IMR-90 (cell line): ENCODE measurements around the gene MYH10. TPM values are rescaled to one million over a fixed set of nuclear protein-coding genes. Genes with fewer than 3 reads are reported as not detected.
A peak's percentile ranks its signal among the peaks of the same experiment; 100 is the strongest.

Experiments used
- ATAC-seq: fragments of 200-7000 bp; cut with Tn5 transposase; 2 replicates; pipeline ENCODE4 v1.9.1; 2020; ENCODE audit warnings: low read depth, mild to moderate bottlenecking, moderate library complexity
- BruUV-seq: library from RNA; stranded (reverse); fragments of 400-500 nt; replicated peaks from 2 replicates; lab custom pipeline; 2021; lab: Mats Ljungman, UMichigan
- CTCF ChIA-PET: fragments of 300-600 bp; formaldehyde crosslinking; extraction: SDS; loops from one replicate; lab custom pipeline; 2021; ENCODE audit warnings: antibody characterized with exemption; lab: Yijun Ruan, JAX
- POLR2A ChIA-PET: fragments of 300-600 bp; sonication (Branson Sonifier 250); formaldehyde crosslinking; loops from one replicate; lab custom pipeline; 2022; ENCODE audit warnings: antibody characterized with exemption; ENCODE audit not compliant: unreplicated experiment; lab: Charles Lee
- DNase-seq: peaks from one replicate; pipeline ENCODE4 v3.0.0; 2013
- H2AFZ ChIP-seq: replicated peaks from 2 replicates; pipeline ENCODE3; 2013; ENCODE audit warnings: low read length, mild to moderate bottlenecking; ENCODE audit not compliant: poor library complexity
- H2AK5ac ChIP-seq: 2 replicates; pipeline ENCODE4 v1.6.1; 2013; ENCODE audit warnings: low read depth, low read length, inconsistent platforms
- H2AK9ac ChIP-seq: replicated peaks from 2 replicates; pipeline ENCODE3; 2013; ENCODE audit warnings: mild to moderate bottlenecking, low read depth, low read length, moderate library complexity; ENCODE audit not compliant: poor library complexity
- H2BK120ac ChIP-seq: 2 replicates; pipeline ENCODE4 v1.6.1; 2013; ENCODE audit warnings: low read depth, low read length, inconsistent platforms
- H2BK15ac ChIP-seq: 3 replicates; pipeline ENCODE4 v1.6.1; 2013; ENCODE audit warnings: low read depth, low read length, inconsistent platforms
- H2BK20ac ChIP-seq: 2 replicates; pipeline ENCODE4 v1.6.1; 2013; ENCODE audit warnings: low read depth, mild to moderate bottlenecking, inconsistent platforms, low read length, moderate library complexity
- H2BK5ac ChIP-seq: 2 replicates; pipeline ENCODE4 v1.6.1; 2013; ENCODE audit warnings: mild to moderate bottlenecking, low read depth, low read length, inconsistent platforms; ENCODE audit not compliant: poor library complexity, severe bottlenecking
- H3K14ac ChIP-seq: replicated peaks from 2 replicates; pipeline ENCODE4 v1.6.1; 2013; ENCODE audit warnings: low read depth, low read length, inconsistent platforms
- H3K18ac ChIP-seq: 2 replicates; pipeline ENCODE4 v1.6.1; 2013; ENCODE audit warnings: low read depth, low read length, control low read depth
- H3K23ac ChIP-seq: 2 replicates; pipeline ENCODE4 v1.6.1; 2013; ENCODE audit warnings: low read depth, low read length, inconsistent platforms
- H3K27ac ChIP-seq: 2 replicates; pipeline ENCODE4 v1.5.1; 2013; ENCODE audit warnings: mild to moderate bottlenecking, control low read depth, low read length; ENCODE audit not compliant: insufficient read depth
- H3K27me3 ChIP-seq: 2 replicates; pipeline ENCODE4 v1.6.1; 2013; ENCODE audit warnings: low read length; ENCODE audit not compliant: control insufficient read depth, insufficient read depth
- H3K36me3 ChIP-seq: 2 replicates; pipeline ENCODE4 v1.6.1; 2013; ENCODE audit warnings: low read length, mixed read lengths; ENCODE audit not compliant: control insufficient read depth, insufficient read depth
- H3K4ac ChIP-seq: 2 replicates; pipeline ENCODE4 v1.6.1; 2013; ENCODE audit warnings: low read depth, low read length, inconsistent platforms
- H3K4me1 ChIP-seq: 2 replicates; pipeline ENCODE4 v1.6.1; 2013; ENCODE audit warnings: low read length, mixed read lengths; ENCODE audit not compliant: control insufficient read depth, insufficient read depth
- H3K4me2 ChIP-seq: 2 replicates; pipeline ENCODE4 v1.6.1; 2013; ENCODE audit warnings: low read depth, mild to moderate bottlenecking, control low read depth, low read length, moderate library complexity
- H3K4me3 ChIP-seq: 2 replicates; pipeline ENCODE4 v1.5.1; 2013; ENCODE audit warnings: low read depth, mild to moderate bottlenecking, control low read depth, low read length, moderate library complexity; ENCODE audit not compliant: insufficient read depth
- H3K56ac ChIP-seq: 2 replicates; pipeline ENCODE4 v1.6.1; 2013; ENCODE audit warnings: low read length, inconsistent platforms; ENCODE audit not compliant: insufficient read depth; ENCODE audit errors: extremely low read depth
- H3K79me1 ChIP-seq, 2 experiments: 2 replicates each; pipeline ENCODE4 v1.6.1; 2013; ENCODE audit warnings: low read length in 2 of 2, inconsistent platforms in 1 of 2, low read depth in 1 of 2
- H3K9ac ChIP-seq: 2 replicates; pipeline ENCODE4 v1.6.1; 2013; ENCODE audit warnings: low read depth, low read length, control low read depth
- H3K9me1 ChIP-seq: 2 replicates; pipeline ENCODE4 v1.6.1; 2013; ENCODE audit warnings: low read length, inconsistent platforms; ENCODE audit not compliant: insufficient read depth
- H3K9me3 ChIP-seq: 2 replicates; pipeline ENCODE4 v1.6.1; 2013; ENCODE audit warnings: low read length; ENCODE audit not compliant: control insufficient read depth, insufficient read depth
- H4K20me1 ChIP-seq: 2 replicates; pipeline ENCODE4 v1.6.1; 2013; ENCODE audit warnings: low read length, inconsistent platforms; ENCODE audit not compliant: insufficient read depth
- H4K5ac ChIP-seq: 2 replicates; pipeline ENCODE4 v1.6.1; 2013; ENCODE audit warnings: mild to moderate bottlenecking, low read depth, low read length, control low read depth
- H4K8ac ChIP-seq, 2 experiments: 2 replicates each; pipeline ENCODE4 v1.6.1; 2013; ENCODE audit warnings: low read depth in 2 of 2, low read length in 2 of 2, control low read depth in 1 of 2, inconsistent platforms in 1 of 2
- H4K91ac ChIP-seq: 2 replicates; pipeline ENCODE4 v1.6.1; 2013; ENCODE audit warnings: low read depth, low read length, inconsistent platforms; ENCODE audit not compliant: insufficient read depth
- CEBPB ChIP-seq: IDR thresholded peaks from 2 replicates; pipeline ENCODE4 v1.6.1; 2012; ENCODE audit warnings: low read depth, low read length, improper control_type of control experiment
- CHD1 ChIP-seq: IDR thresholded peaks from 2 replicates; pipeline ENCODE4 v1.6.1; 2012; ENCODE audit warnings: low read depth, low read length, improper control_type of control experiment
- MAFK ChIP-seq: IDR thresholded peaks from 2 replicates; pipeline ENCODE4 v1.6.1; 2012; ENCODE audit warnings: low read depth, low read length, improper control_type of control experiment
- MXI1 ChIP-seq: IDR thresholded peaks from 2 replicates; pipeline ENCODE4 v1.6.1; 2012; ENCODE audit warnings: low read depth, mild to moderate bottlenecking, low read length, moderate library complexity, borderline replicate concordance
- RAD21 ChIP-seq: IDR thresholded peaks from 2 replicates; pipeline ENCODE4 v1.6.1; 2012; ENCODE audit warnings: low read length, improper control_type of control experiment
- RCOR1 ChIP-seq: IDR thresholded peaks from 2 replicates; pipeline ENCODE4 v1.6.1; 2012; ENCODE audit warnings: mild to moderate bottlenecking, low read length, improper control_type of control experiment; ENCODE audit not compliant: insufficient replicate concordance
- RFX5 ChIP-seq: IDR thresholded peaks from 2 replicates; pipeline ENCODE4 v1.8.0; 2012; ENCODE audit warnings: low read depth, mild to moderate bottlenecking, low read length, moderate library complexity
- WGBS, 2 experiments: methylation state at CpG; one replicate each; pipeline versions ENCODE4 v1.1.5 to v1.1.7; 2013; ENCODE audit warnings: missing lambda C conversion rate in 2 of 2; ENCODE audit not compliant: insufficient read length in 1 of 2; ENCODE audit errors: extremely low coverage in 2 of 2; 5-methylcytosine and 5-hydroxymethylcytosine counted together
- dilution Hi-C: fragments of 300-500 bp; cut with HindIII; formaldehyde crosslinking; loops from one replicate; pipeline ENCODE4 v1.14.3; 2018; ENCODE audit warnings: low sequenced_read_pairs; ENCODE audit not compliant: unreplicated experiment
- in situ Hi-C: fragments of 300-500 bp; cut with MboI; formaldehyde crosslinking; loops from 3 replicates; pipeline ENCODE4 v1.14.3; 2019; ENCODE audit warnings: low sequenced_read_pairs, inconsistent platforms, mixed read lengths
- intact Hi-C: fragments of 100-400 bp; cut with micrococcal nuclease; formaldehyde crosslinking; loops from 2 replicates; pipeline ENCODE4 v1.10.0; 2022
- polyA plus RNA-seq, 3 experiments: library from polyadenylated mRNA; depleted of rRNA; stranded (reverse); fragments of >200 nt; gene quantifications; 2 replicates each; pipeline ENCODE4 v1.2.3, GENCODE V29; 2012; ENCODE audit warnings: low replicate concordance in 1 of 3
- total RNA-seq: library from RNA; depleted of rRNA; stranded (reverse); fragments of >200 nt; gene quantifications from 2 replicates; pipeline ENCODE4 v1.2.3, GENCODE V29; 2012
- TF ChIP-seq, protein P1 (sequence below): conservative IDR thresholded peaks from 2 replicates; pipeline ENCODE4 v1.5.1; 2012; ENCODE audit warnings: mild to moderate bottlenecking, low read depth, low read length, improper control_type of control experiment

Gene MYH10
- total and polyA plus RNA-seq, 2 of the 4 experiments (the other 2 are of a cell fraction): 71.2 to 95.2 TPM

DNA sequence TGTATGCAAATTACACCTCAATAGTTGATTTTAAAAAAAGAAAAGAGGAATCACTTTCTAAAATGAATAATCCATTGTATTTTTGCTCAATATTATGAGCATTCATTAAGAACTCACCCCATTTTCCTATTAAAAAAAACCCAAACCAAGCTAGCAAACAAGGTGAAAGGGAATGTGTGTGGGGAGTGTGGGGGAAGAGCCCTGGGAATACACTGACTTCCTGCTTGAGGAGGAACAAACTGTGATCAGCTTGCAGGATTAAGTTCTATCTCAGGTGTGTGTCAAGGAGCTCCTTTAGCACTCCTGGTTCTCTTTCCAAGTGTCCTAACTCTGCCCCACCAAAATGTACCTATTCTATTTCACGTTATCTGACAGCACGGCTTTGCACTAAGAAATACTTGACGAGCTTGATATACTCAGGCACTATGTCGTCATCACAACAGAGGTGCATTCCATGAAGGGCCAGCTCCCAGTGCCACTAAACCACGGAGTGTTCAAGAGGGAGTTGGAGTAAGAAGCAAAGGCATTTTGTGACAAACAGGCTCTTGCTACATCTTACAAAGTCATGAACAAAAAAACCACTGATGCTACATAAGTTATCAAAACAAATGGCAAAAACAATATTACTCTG is 73.2 kb downstream of the MYH10 start:
- Histone ChIP-seq H2AK9ac (no peak overlapping the region), H3K23ac (no peak overlapping the region), H2BK20ac (no peak overlapping the region), H3K79me1 (peaks cover 9 to 18% of the 10 kb centered on the region in 2 experiments; a peak in 3 of 4 replicates), H4K20me1 (0 out of 2 replicates have a peak, but pooled peaks cover 4% of the 10 kb centered on the region), H3K18ac (no peak overlapping the region), H2BK15ac (no peak overlapping the region), H3K4ac (no peak overlapping the region), H2BK120ac (no peak overlapping the region), H2AK5ac (no peak overlapping the region), H3K14ac (no peak overlapping the region), H3K9me3 (no peaks in the 10 kb centered on the region), H3K4me2 (no peak overlapping the region), H4K5ac (no peak overlapping the region), H3K56ac (no peak overlapping the region), H3K36me3 (peaks cover 20% of the 10 kb centered on the region), H3K27ac (no peak overlapping the region), H3K9me1 (peaks cover 16% of the 10 kb centered on the region), H3K27me3 (no peaks in the 10 kb centered on the region), H3K4me1 (peaks cover 7% of the 10 kb centered on the region), H3K9ac (no peak overlapping the region), H2AFZ (no peak overlapping the region), H3K4me3 (no peak overlapping the region), H4K91ac (no peak overlapping the region), H2BK5ac (no peak overlapping the region), H4K8ac (no peak overlapping the region)
- intact Hi-C loops: no loop called here
- dilution Hi-C loops: no loop called here
- BruUV-seq: no TSS peak
- ATAC-seq (0 out of 2 replicates have a peak, but pooled peaks have one; percentile 29), DNase-seq (no peak)
- in situ Hi-C loops: no loop called here
- no peak for TF ChIP-seq MAFK
- TF ChIP-seq, protein P1, sequence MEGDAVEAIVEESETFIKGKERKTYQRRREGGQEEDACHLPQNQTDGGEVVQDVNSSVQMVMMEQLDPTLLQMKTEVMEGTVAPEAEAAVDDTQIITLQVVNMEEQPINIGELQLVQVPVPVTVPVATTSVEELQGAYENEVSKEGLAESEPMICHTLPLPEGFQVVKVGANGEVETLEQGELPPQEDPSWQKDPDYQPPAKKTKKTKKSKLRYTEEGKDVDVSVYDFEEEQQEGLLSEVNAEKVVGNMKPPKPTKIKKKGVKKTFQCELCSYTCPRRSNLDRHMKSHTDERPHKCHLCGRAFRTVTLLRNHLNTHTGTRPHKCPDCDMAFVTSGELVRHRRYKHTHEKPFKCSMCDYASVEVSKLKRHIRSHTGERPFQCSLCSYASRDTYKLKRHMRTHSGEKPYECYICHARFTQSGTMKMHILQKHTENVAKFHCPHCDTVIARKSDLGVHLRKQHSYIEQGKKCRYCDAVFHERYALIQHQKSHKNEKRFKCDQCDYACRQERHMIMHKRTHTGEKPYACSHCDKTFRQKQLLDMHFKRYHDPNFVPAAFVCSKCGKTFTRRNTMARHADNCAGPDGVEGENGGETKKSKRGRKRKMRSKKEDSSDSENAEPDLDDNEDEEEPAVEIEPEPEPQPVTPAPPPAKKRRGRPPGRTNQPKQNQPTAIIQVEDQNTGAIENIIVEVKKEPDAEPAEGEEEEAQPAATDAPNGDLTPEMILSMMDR: no peak
- TF ChIP-seq RAD21: no peak
- no peak for TF ChIP-seq CHD1
- no peak for TF ChIP-seq RFX5
- TF ChIP-seq MXI1: no peak
- no peak for TF ChIP-seq RCOR1
- TF ChIP-seq CEBPB: peak; percentile 39; the same call in 1 of the 2 replicates
- POLR2A ChIA-PET: no interaction called here
- 86% methylated on average over 1 of the region's 5 CpGs; no CpG with 5 or more reads in 1 of the 2 experiments for WGBS, 2 experiments
- CTCF ChIA-PET: no interaction called here
